Stomach (tissue), 4 donors: Measurements from ENCODE around the gene RASAL3.

Source experiments
- CTCF ChIP-seq, 7 experiments: fragments of 450-650 bp in 4 of 7; fragments of 200-600 bp in 3 of 7; sonication (generic) in 3 of 7; IDR thresholded peaks; one replicate each; pipeline ENCODE4 v1.5.1; 2016 to 2019; ENCODE audit warnings: antibody characterized with exemption in 7 of 7, control low read depth in 2 of 7, mild to moderate bottlenecking in 1 of 7
- POLR2AphosphoS5 ChIP-seq, 3 donors: sonication (generic); formaldehyde crosslinking; IDR thresholded peaks; one replicate each; pipeline ENCODE4 v1.6.1; 2016; ENCODE audit warnings: antibody characterized with exemption in 3 of 3

- TF ChIP-seq CTCF (IDR thresholded peaks at IDR 0.05) (no peak), POLR2AphosphoS5 (IDR thresholded peaks at IDR 0.05) (no peak)
Measured at GRCh38 chr19:15419413-15420025, 44.8 kb downstream of the RASAL3 start.
